B cell (primary cell): Measurements from ENCODE around the gene APOC3.

Experiments
- CTCF ChIP-seq: fragments of 200-600 bp; IDR thresholded peaks from one replicate; pipeline ENCODE4 v1.8.0; 2022; ENCODE audit warnings: antibody characterized with exemption, mild to moderate bottlenecking
- EZH2 ChIP-seq: IDR thresholded peaks from 2 replicates; pipeline ENCODE4 v1.6.1; 2012; ENCODE audit warnings: borderline replicate concordance, low read depth, mild to moderate bottlenecking, moderate library complexity, low read length; ENCODE audit not compliant: insufficient read depth, poor library complexity, severe bottlenecking

GRCh38 chr11:116807601-116808261 lies 22.0 kb upstream of the APOC3 start:
- TF ChIP-seq CTCF (no peak), EZH2 (no peak)
